Pancreas (tissue), 10 donors: Measurements from ENCODE around the gene PAK6. TPM values are rescaled to one million over a fixed set of nuclear protein-coding genes. Genes with fewer than 3 reads are reported as not detected.

ENCODE experiments used
- ATAC-seq, 4 donors: fragments of 200-7000 bp; cut with Tn5 transposase; one replicate each; pipeline versions ENCODE4 v1.8.0 to v1.9.1; 2020; ENCODE audit warnings: mild to moderate bottlenecking in 4 of 4, moderate library complexity in 4 of 4
- DNase-seq, 6 donors: peaks; one replicate each; pipeline ENCODE4 v3.0.0-alpha.2; 2020
- FAIRE-seq: peaks from 2 replicates; lab custom pipeline; 2012; peaks lifted over from hg19 to GRCh38; lab: Jason Lieb, UNC
- H3K27ac ChIP-seq, 4 donors: fragments of 200-600 bp; sonication (generic); 1 replicate in 3 of 4; 2 replicates in 1 of 4; pipeline versions ENCODE4 v1.5.0 to v1.8.0; 2020
- H3K27me3 ChIP-seq, 4 donors: fragments of 200-600 bp; one replicate each; pipeline ENCODE4 v1.8.0; 2021
- H3K36me3 ChIP-seq, 3 donors: fragments of 200-600 bp; sonication (generic) in 1 of 3; one replicate each; pipeline versions ENCODE4 v1.5.0 to v1.8.0; 2020 to 2021
- H3K4me1 ChIP-seq, 3 donors: fragments of 200-600 bp; one replicate each; pipeline ENCODE4 v1.8.0; 2021
- H3K4me3 ChIP-seq, 4 donors: fragments of 200-600 bp; sonication (generic) in 2 of 4; one replicate each; pipeline versions ENCODE4 v1.5.0 to v1.8.0; 2020 to 2021
- H3K9me3 ChIP-seq, 4 donors: fragments of 200-600 bp; one replicate each; pipeline ENCODE4 v1.8.0; 2021
- CTCF ChIP-seq, 4 donors: fragments of 200-600 bp; sonication (generic) in 3 of 4; IDR thresholded peaks; one replicate each; pipeline versions ENCODE4 v1.5.0 to v1.8.0; 2021; ENCODE audit warnings: antibody characterized with exemption in 4 of 4
- WGBS, 2 donors: extraction: QIAGEN DNeasy Blood & Tissue Kit; methylation state at CpG; one replicate each; pipeline ENCODE4 v1.1.7; 2013; 5-methylcytosine and 5-hydroxymethylcytosine counted together
- intact Hi-C, 3 donors: fragments of 100-400 bp; cut with DNase I; formaldehyde crosslinking; loops; one replicate each; pipeline versions ENCODE4 v1.11.1 to v1.14.2; 2022
- polyA plus RNA-seq, 2 donors: library from polyadenylated mRNA; stranded (reverse); fragments of 200-250 nt; gene quantifications; one replicate each; pipeline ENCODE4 v1.2.3, GENCODE V29; 2013
- total RNA-seq, 6 donors: library from RNA; stranded (reverse); fragmentation: NEBNext Ultra II Directional in 4 of 6; extraction: Animal tissue kit (Norgen Biotek cat#: 25700) in 4 of 6; gene quantifications; one replicate each; pipeline versions ENCODE4 v1.2.1 to v1.2.4, GENCODE V29; 2021 to 2023
- donor health status: healthy with polysubstance abuse.
- donor health status: DM: no; HTN: no; CAD: no; lungs with moderate emphysema.
- donor health status: DM: no; HTN: no; CAD: no.
- donor health status: control.
- donor health status: control.
- donor health status: Bipolar disorder and iron deficiency.
- donor health status: DM: yes; HTN: yes; CAD: no.
- donor health status: DM: no; HTN: no; CAD: no.
- donor health status: DM: no; HTN: no; CAD: no.
- donor health status: DM: yes; HTN: yes; CAD: no.

PAK6 gene
- total and polyA plus RNA-seq, 8 donors = 3.2 to 6.4 (median 4.6) TPM

- H3K4me1 ChIP-seq = peaks cover 0 to 14% (median 8%) of the 10 kb centered on the region in 3 donors
- H3K27me3 ChIP-seq = no peaks in the 10 kb centered on the region
- no peak overlapping the region for H3K4me3 ChIP-seq
- no peaks in the 10 kb centered on the region for H3K9me3 ChIP-seq
- WGBS, 2 donors = 92 to 96% methylated on average over 4 of the region's 4 CpGs
- TF ChIP-seq CTCF (IDR thresholded peaks at IDR 0.05) = no peak
- ATAC-seq (no peak), DNase-seq (no peak), FAIRE-seq (no peak)
- intact Hi-C loops = no loop called here
- H3K36me3 ChIP-seq = no peaks in the 10 kb centered on the region
- no peak overlapping the region for H3K27ac ChIP-seq
Observed at GRCh38 chr15:40314723-40315276, 75.9 kb downstream of the PAK6 start.

GRCh38 chr15:40316931-40317330 is 78.1 kb downstream of the PAK6 start:
- TF ChIP-seq CTCF (IDR thresholded peaks at IDR 0.05) = no peak
- ATAC-seq (no peak), DNase-seq (no peak), FAIRE-seq (no peak)
- H3K4me3 ChIP-seq = no peak overlapping the region
- no peaks in the 10 kb centered on the region for H3K9me3 ChIP-seq
- no peaks in the 10 kb centered on the region for H3K27me3 ChIP-seq
- WGBS, 2 donors = 82 to 91% methylated on average over 3 of the region's 3 CpGs
- intact Hi-C loops = no loop called here
- H3K27ac ChIP-seq = no peak overlapping the region
- H3K4me1 ChIP-seq = peaks cover 0 to 19% (median 8%) of the 10 kb centered on the region in 3 donors
- no peaks in the 10 kb centered on the region for H3K36me3 ChIP-seq

GRCh38 chr15:40317580-40317979 is 78.7 kb downstream of the PAK6 start:
- DNase-seq = no peak
- Histone ChIP-seq H3K4me3 (no peak overlapping the region), H3K9me3 (no peaks in the 10 kb centered on the region), H3K36me3 (no peaks in the 10 kb centered on the region), H3K27me3 (no peaks in the 10 kb centered on the region), H3K4me1 (peaks cover 0 to 19% (median 8%) of the 10 kb centered on the region in 3 donors), H3K27ac (no peak overlapping the region)
- WGBS, 2 donors = 73 to 89% methylated on average over 4 of the region's 4 CpGs
- no peak for FAIRE-seq
- no peak for TF ChIP-seq CTCF (IDR thresholded peaks at IDR 0.05)
- ATAC-seq = no peak
- intact Hi-C loops = no loop called here

- Histone ChIP-seq H3K4me1 (peaks cover 8 to 12% (median 12%) of the 10 kb centered on the region in 3 donors), H3K4me3 (no peak overlapping the region), H3K27ac (no peak overlapping the region), H3K36me3 (no peaks in the 10 kb centered on the region), H3K27me3 (no peaks in the 10 kb centered on the region), H3K9me3 (no peaks in the 10 kb centered on the region)
- DNase-seq (no peak), ATAC-seq (no peak), FAIRE-seq (no peak)
- intact Hi-C loops = no loop called here
- TF ChIP-seq CTCF (IDR thresholded peaks at IDR 0.05) = no peak
- 93 to 94% methylated on average over 1 of the region's 1 CpG for WGBS, 2 donors
Observed at GRCh38 chr15:40320409-40320808, 81.5 kb downstream of the PAK6 start.

GRCh38 chr15:40320931-40321371 is 82.1 kb downstream of the PAK6 start:
- peak; percentile 34 for FAIRE-seq
- Histone ChIP-seq H3K4me1 (peaks cover 9 to 16% (median 12%) of the 10 kb centered on the region in 3 donors), H3K27ac (no peak overlapping the region), H3K27me3 (no peaks in the 10 kb centered on the region), H3K9me3 (no peaks in the 10 kb centered on the region), H3K36me3 (no peaks in the 10 kb centered on the region), H3K4me3 (no peak overlapping the region)
- ATAC-seq = peak in 3 of 4 donors; percentile 35 to 42 (median 40)
- TF ChIP-seq CTCF (IDR thresholded peaks at IDR 0.05) = peak; percentile 66 to 91 (median 84)
- 7 to 8% methylated on average over 2 of the region's 2 CpGs for WGBS, 2 donors
- DNase-seq = peak in 1 of 6 donors; percentile 56
- intact Hi-C loops = no loop called here
